ENCODE measurements around the gene SEMA5A.

Gene SEMA5A

GRCh38 chr5:9040475-9040874 lies 505.4 kb downstream of the SEMA5A start:
- no peak for DNase-seq

GRCh38 chr5:9037048-9037447 lies 508.8 kb downstream of the SEMA5A start:
- no peak for DNase-seq

- no peak for DNase-seq
These were observed 510.5 kb downstream of the SEMA5A start for GRCh38 chr5:9035346-9035745.

- DNase-seq, result peak; percentile 62
These were observed 511.2 kb downstream of the SEMA5A start for GRCh38 chr5:9034649-9035048.

- no peak for DNase-seq
These were observed 512.4 kb downstream of the SEMA5A start for GRCh38 chr5:9033524-9033923.

- no peak for DNase-seq
These were observed 519.9 kb downstream of the SEMA5A start for GRCh38 chr5:9025942-9026341.

GRCh38 chr5:9020996-9021395 lies 524.9 kb downstream of the SEMA5A start:
- peak; percentile 17 for DNase-seq

- no peak for DNase-seq
These were observed 530.0 kb downstream of the SEMA5A start for GRCh38 chr5:9015937-9016270.

- peak; percentile 86 for DNase-seq
These were observed 530.5 kb downstream of the SEMA5A start for GRCh38 chr5:9015260-9015936.

- no peak for DNase-seq
These were observed 532.7 kb downstream of the SEMA5A start for GRCh38 chr5:9013147-9013546.

GRCh38 chr5:9009931-9010651 lies 535.8 kb downstream of the SEMA5A start:
- peak; percentile 70 for DNase-seq

- no peak for DNase-seq
These were observed 548.3 kb downstream of the SEMA5A start for GRCh38 chr5:8997542-8998070.

- no peak for DNase-seq
These were observed 552.8 kb downstream of the SEMA5A start for GRCh38 chr5:8993031-8993430.
